NCI-H2196 (cell line): ENCODE measurements around the gene PEX14.
"Not testable (repeated sequence)": the region's sequence is repeated elsewhere in the genome, so short reads cannot be mapped to it uniquely, and the experiment has no call there.

ENCODE experiments used
- DNase-seq: peaks from one replicate; lab custom pipeline; 2025; ENCODE audit not compliant: unreplicated experiment; lab: John Stamatoyannopoulos, UW

The PEX14 gene

DNA sequence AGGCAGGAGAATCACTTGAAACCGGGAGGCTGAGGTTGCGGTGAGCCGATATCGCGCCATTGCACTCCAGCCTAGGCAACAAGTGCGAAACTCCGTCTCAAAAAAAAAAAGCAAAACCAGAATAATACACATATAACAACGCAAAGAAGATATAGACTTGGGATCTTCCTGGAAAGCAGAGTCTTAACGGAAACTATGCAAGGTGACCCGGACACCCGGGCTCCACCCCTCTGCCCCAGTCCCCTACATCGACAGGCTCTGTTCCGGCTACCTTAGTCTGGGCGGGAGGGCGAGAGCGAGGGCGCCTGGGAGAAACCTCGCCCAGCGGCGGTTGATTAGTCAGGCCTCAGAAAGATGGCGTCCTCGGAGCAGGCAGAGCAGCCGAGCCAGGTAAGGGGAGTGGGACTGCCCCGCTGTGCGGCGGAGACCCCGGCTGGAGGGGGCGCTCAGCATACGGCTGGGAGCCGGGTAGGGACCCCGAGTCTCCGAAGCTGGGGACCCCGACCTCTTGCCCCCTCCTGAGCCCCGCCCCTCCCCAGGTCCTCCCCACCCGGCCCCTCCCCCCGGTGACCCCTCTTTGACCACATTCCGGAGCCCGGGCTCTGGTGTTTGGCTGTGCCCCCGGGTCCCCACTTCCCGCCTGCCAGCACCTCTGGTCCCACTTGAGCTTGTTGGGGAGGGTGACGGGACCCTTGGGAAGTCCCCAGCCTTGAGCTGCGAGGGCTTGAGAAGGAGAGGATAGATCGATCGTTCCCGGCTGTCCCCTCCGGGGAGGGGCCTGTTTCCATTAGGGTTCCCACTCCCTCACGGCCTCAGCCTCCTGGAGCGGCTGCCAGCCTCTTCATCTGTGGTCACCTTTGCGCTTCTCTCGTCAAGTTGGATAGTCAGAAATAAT, at the start of gene PEX14:
TSS of gene PEX14 (plus strand) at position 338 of the 895 bp plus-strand sequence. CDS start at position 355, 17 bp downstream.
- peak; percentile 92 for DNase-seq

GRCh38 chr1:10425826-10426534, 48.8 kb upstream of the PEX14 start:
- DNase-seq: not testable (repeated sequence)

DNA sequence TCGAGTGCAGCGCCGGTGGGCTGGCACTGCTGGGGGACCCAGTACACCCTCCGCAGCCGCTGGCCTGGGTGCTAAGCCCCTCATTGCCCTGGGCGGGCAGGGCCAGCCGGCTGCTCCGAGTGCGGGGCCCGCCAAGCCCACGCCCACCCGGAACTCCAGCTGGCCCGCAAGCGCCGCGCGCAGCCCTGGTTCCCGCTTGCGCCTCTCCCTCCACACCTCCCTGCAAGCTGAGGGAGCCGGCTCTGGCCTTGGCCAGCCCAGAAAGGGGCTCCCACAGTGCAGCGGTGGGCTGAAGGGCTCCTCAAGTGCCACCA, 48.3 kb upstream of the PEX14 start:
- DNase-seq: not testable (repeated sequence)

- no peak for DNase-seq
These were observed 45.8 kb upstream of the PEX14 start for GRCh38 chr1:10428984-10429383.

DNA sequence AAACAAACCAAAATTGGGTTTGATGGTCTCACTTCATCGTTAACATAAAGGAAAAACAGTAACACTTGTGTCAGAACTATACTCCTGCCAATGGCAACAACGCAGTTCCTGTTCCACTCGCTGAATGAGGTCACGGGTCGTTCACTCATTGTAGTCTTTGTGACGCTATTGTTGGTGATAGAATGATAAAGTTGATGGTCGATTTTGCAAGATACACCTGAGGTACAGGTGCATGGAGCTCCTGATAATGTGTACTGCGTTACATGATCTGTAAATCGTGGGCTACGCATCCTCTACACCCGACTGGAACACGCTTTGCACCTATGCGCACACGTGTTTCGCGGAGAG, 44.9 kb upstream of the PEX14 start:
- DNase-seq: no peak

DNA sequence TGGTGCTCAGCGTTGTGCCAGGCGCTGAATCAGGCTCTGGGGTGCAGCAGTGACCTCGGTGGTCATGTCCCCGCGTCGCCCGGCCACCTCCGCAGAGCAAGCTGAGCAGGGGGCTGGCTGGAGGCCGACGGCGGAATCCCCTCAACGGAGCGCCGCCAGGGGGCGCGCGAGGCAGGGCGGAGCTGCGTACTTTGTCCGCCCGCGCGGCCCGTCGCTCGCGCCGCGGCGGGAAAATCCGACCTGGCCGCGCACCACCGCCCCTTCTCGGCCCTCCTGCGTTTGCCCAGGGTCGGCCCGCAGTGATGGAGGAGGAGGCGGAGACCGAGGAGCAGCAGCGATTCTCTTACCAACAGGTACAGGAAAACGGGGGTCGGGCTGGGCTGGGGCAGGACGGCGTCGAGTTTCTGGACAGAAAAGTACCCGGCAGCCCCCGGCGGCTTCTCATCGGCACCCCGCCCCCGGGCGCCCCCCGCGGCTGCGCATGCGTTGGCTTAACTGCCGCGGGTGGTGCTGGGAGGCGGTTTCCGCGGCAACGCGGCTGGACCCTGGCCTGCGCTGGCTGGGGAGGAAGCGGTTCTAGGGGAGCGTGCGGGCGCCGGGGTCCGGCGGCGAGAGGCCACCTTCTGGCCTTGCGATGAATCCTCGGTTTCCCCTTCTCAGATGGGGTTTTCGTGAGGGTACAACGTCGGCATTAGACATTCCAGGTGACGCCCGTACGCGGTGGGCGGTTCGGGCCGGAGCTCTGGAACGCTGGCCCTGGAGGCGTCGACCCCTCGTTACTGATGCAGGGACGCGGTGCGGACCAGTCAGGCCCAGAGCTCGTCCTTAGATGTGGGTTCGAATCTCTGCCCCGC, 44.3 kb upstream of the PEX14 start, which contains the start of gene CENPS:
TSS of gene CENPS (plus strand) at position 218 of the 854 bp plus-strand sequence. CDS start at position 303, 85 bp downstream.
- DNase-seq: peak; percentile 93

DNA sequence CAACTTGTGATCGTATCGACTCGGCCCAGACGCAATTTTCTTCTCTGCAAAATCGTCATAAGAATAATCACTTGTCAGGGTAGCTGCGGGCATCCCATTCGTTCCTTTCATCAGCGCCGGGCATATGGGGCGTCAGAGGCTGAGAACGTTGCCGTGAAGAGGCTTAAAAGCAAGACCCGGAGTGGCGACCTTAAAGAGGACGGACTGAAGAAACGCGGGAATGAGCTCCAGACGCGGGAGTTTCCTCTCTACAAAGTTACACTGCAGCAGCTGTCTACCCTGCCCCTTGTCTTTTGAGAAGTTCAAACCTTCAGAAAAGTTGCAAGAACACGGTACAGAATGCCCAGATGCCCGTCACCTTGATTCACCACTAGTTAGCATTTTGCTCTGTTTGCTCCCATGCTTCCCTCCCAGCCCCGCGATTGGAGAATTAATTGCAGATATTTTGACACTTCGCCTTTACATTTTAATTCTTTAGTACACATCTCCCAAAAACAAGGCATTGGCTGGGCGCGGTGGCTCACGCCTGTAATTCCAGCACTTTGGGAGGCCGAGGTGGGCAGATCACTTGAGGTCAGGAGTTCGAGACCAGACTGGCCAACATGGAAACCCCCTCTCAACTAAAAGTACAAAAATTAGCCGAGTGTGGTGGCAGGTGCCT, 43.5 kb upstream of the PEX14 start:
- no peak for DNase-seq

DNA sequence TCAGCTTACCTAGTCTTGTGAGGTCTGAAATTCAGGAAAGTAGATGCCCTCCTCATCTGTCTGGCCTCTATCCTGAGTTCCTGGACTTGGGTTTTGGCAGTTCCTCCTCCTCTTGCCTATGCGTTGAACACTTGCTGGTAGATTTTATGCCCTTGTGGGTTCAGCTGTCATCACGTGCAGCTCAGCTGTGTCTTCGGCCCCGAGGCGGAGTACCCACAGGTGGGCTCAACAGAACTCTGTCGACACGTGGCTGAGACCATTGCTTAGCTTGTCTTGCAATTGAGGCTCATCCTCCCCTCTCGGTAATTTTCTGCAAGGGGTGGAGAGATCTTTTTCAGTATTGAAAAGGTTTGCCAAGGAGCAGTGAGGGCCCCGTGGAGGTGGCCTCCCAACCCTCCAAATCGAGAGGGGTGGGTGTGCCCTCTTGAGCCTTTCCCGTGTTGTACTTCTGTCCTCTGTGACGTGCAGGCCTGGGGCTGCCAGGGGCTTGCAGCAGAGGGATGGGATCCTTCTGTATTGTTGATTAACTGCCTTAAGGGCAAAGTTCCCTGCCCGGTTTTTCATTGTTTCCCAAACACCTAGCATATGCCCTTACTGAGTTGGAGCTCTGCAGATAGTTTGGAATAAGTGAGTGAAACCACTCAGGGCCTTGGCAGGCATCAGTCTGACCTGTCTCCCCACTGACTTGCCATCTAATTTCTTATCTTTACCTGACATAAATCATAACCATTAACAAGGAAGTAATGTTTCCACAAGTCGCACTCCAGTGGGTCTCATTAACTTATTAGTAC, 41.6 kb upstream of the PEX14 start:
- no peak for DNase-seq

DNA sequence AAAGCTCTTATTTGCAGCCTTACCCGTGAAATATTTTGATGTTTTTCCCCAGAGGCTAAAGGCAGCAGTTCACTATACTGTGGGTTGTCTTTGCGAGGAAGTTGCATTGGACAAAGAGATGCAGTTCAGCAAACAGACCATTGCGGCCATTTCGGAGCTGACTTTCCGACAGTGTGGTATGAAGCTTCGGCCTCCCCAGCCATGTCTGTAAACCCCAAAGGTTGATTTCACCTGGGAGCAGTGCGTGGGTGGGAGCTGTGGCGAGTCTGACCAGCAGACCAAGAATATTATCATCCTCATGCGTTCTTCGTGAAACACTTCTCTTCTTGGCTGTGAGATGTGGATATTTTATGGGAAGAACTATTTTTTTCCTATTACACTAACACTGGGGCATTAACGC, 41.0 kb upstream of the PEX14 start:
- DNase-seq: no peak

DNA sequence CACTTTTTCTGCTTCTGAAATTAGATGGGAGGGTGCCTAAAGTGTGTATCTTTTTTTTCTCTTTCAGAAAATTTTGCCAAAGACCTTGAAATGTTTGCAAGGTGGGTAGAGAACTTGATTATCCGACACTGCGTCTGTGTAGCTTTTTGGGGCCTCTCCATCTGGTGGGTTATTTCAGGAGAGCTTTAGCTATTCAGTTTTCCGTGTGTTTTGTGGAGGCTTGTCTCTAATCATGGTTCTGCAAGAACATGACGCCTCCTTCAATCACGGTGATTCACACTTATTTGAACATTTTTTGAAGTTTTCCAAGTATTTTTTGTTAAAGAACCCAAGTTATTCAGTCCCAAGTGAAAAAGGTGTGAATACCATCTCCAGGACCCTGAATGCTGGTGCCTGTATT, 40.2 kb upstream of the PEX14 start:
- DNase-seq: no peak

DNA sequence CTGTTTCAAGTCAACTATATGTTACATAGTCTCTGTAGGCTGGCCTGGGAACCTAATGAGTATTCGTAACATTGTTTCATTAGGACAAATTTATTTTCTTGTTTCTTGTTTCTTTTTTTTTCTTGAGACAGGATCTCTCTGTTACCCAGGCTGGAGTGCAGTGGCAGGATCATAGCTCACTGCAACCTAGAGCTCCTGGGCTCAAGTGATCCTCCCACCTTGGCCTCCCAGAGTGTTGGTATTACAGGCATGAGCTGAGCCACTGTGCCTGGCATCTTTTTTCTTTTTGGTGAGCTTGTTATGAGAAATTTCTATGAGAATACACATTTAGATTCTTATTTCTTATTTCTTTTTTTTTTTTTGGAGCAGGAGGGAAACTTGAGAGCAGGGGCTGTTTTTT, 37.7 kb upstream of the PEX14 start:
- no peak for DNase-seq

GRCh38 chr1:10438677-10439163, 36.0 kb upstream of the PEX14 start:
- DNase-seq: no peak

GRCh38 chr1:10440305-10440704, 34.4 kb upstream of the PEX14 start:
- no peak for DNase-seq

GRCh38 chr1:10440794-10441193, 34.0 kb upstream of the PEX14 start:
- no peak for DNase-seq

GRCh38 chr1:10444248-10444647, 30.5 kb upstream of the PEX14 start:
- DNase-seq: no peak

- no peak for DNase-seq
These were observed 29.9 kb upstream of the PEX14 start for GRCh38 chr1:10444795-10445397.

GRCh38 chr1:10446790-10447422, 27.8 kb upstream of the PEX14 start:
- DNase-seq: no peak

- DNase-seq: no peak
These were observed 25.0 kb upstream of the PEX14 start, which contains the start of gene CORT for GRCh38 chr1:10449751-10450150. Gene CORT, plus strand, starts transcription at chr1:10450031. Its CDS starts 193 bp downstream, at chr1:10450224.
